Neural progenitor cell (in vitro differentiated cells): ENCODE measurements around the gene PGAP6. TPM values are rescaled to one million over a fixed set of nuclear protein-coding genes. Genes with fewer than 3 reads are reported as not detected.
"Not testable (repeated sequence)": the region's sequence is repeated elsewhere in the genome, so short reads cannot be mapped to it uniquely, and the experiment has no call there.

Source experiments
- DNase-seq: peaks from one replicate; pipeline ENCODE4 v3.0.0-alpha.2; 2016; ENCODE audit warnings: low spot score
- H2AFZ ChIP-seq: fragments of 200-600 bp; sonication (generic); replicated peaks from 2 replicates; pipeline ENCODE4 v1.6.1; 2016; ENCODE audit warnings: antibody characterized with exemption
- H3F3A ChIP-seq: fragments of 200-600 bp; sonication (generic); 2 replicates; pipeline ENCODE4 v1.6.1; 2016; ENCODE audit warnings: antibody characterized with exemption, low read depth
- H3K27ac ChIP-seq: fragments of 200-600 bp; sonication (generic); 2 replicates; pipeline ENCODE4 v1.5.1; 2016; ENCODE audit warnings: mild to moderate bottlenecking
- H3K27me3 ChIP-seq: fragments of 200-600 bp; sonication (generic); 2 replicates; pipeline ENCODE4 v1.6.1; 2016; ENCODE audit warnings: mild to moderate bottlenecking, moderate library complexity
- H3K36me3 ChIP-seq: fragments of 200-600 bp; sonication (generic); 2 replicates; pipeline ENCODE4 v1.5.1; 2016
- H3K4me1 ChIP-seq: fragments of 200-600 bp; sonication (generic); 2 replicates; pipeline ENCODE4 v1.6.1; 2016; ENCODE audit warnings: mixed run types
- H3K4me2 ChIP-seq: fragments of 200-600 bp; sonication (generic); 2 replicates; pipeline ENCODE4 v1.6.1; 2016
- H3K4me3 ChIP-seq: fragments of 200-600 bp; sonication (generic); 2 replicates; pipeline ENCODE4 v1.5.1; 2016
- H3K79me2 ChIP-seq: fragments of 200-600 bp; sonication (generic); 2 replicates; pipeline ENCODE4 v1.6.1; 2016; ENCODE audit warnings: low read depth
- H3K9ac ChIP-seq: fragments of 200-600 bp; sonication (generic); 2 replicates; pipeline ENCODE4 v1.6.1; 2016
- H3K9me3 ChIP-seq: fragments of 200-600 bp; sonication (generic); 2 replicates; pipeline ENCODE4 v1.5.1; 2016; ENCODE audit warnings: low read depth
- H4K20me1 ChIP-seq: fragments of 200-600 bp; sonication (generic); 2 replicates; pipeline ENCODE4 v1.6.1; 2016; ENCODE audit warnings: low read depth
- H3K27ac Mint-ChIP-seq: 3 replicates; pipeline ENCODE4 v1.8.0; 2021; ENCODE audit warnings: mixed read lengths
- H3K27me3 Mint-ChIP-seq: 2 replicates; pipeline ENCODE4 v1.8.0; 2022; ENCODE audit warnings: low read depth, mild to moderate bottlenecking, inconsistent platforms, moderate library complexity, mixed read lengths; ENCODE audit not compliant: insufficient read depth
- H3K36me3 Mint-ChIP-seq: 3 replicates; pipeline ENCODE4 v1.8.0; 2021; ENCODE audit warnings: mixed read lengths
- H3K4me1 Mint-ChIP-seq: 3 replicates; pipeline ENCODE4 v1.8.0; 2021; ENCODE audit warnings: mixed read lengths
- H3K4me3 Mint-ChIP-seq: 3 replicates; pipeline ENCODE4 v1.8.0; 2021; ENCODE audit warnings: mild to moderate bottlenecking, moderate library complexity, mixed read lengths
- H3K9me3 Mint-ChIP-seq: 3 replicates; pipeline ENCODE4 v1.8.0; 2020; ENCODE audit warnings: mixed read lengths
- EZH2 ChIP-seq: fragments of 200-600 bp; sonication (generic); IDR thresholded peaks from 2 replicates; pipeline ENCODE4 v1.6.1; 2017; ENCODE audit warnings: antibody characterized with exemption, mild to moderate bottlenecking, moderate library complexity
- EZH2phosphoT487 ChIP-seq: fragments of 200-600 bp; sonication (generic); IDR thresholded peaks from 2 replicates; pipeline ENCODE4 v1.6.1; 2017; ENCODE audit warnings: antibody characterized with exemption
- total RNA-seq: library from RNA; depleted of rRNA; stranded (reverse); fragments of >200 nt; gene quantifications from 2 replicates; pipeline ENCODE4 v1.2.3, GENCODE V29; 2015; ENCODE audit warnings: low replicate concordance
- TF ChIP-seq, protein P1 (sequence below): fragments of 200-600 bp; sonication (generic); IDR thresholded peaks from 2 replicates; pipeline ENCODE4 v1.5.1; 2017; ENCODE audit warnings: antibody characterized with exemption, mild to moderate bottlenecking

PGAP6 gene
- total RNA-seq, 1 donor from 2014 or later: 16.7 TPM

DNA sequence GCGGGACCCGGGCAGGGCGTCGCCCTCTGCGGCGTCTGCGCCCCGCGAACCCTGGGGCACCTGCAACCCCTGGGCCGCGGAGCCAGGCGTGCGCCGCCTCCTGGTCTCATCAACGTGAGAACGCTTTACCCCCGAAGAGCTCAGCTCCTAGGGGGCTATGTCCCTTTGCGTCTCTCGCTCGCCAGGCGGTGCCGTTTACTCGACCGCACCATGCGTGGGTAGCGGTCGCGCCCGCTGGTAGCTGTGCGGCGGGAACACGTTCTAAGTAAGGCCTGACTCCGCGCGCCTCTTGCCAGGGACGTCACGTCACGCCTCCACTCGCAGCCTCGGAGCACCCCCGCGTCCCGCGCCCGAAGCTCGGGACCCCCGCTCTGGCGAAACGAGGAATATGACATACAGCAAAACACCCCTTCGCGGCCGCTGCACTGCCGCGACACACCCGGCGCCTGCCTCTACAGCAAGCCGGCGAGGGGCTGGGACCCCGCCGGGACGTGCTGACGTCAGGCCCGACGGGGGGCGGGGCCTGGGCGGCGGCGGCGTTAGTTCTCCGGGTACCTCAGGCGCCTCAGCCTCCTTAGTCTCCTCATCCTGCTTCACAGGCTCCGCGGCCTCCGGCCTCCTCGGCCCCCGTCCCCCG, 43.4 kb upstream of the PGAP6 start, which contains the start of gene RAB11FIP3:
Gene RAB11FIP3, plus strand, starts transcription at position 568 of the 637 bp plus-strand sequence. CDS start 358 bp downstream, outside the sequence.
- Histone ChIP-seq H3K27me3 (peaks cover 39% of the 10 kb centered on the region), H3K79me2 (peaks cover 40% of the 10 kb centered on the region), H3K4me1 (peaks cover 17% of the 10 kb centered on the region), H2AFZ (peak within 1 kb of the TSS; percentile 91), H3K9me3 (no peaks in the 10 kb centered on the region), H3K36me3 (no peaks in the 10 kb centered on the region), H4K20me1 (peaks cover 41% of the 10 kb centered on the region), H3K4me2 (peak within 1 kb of the TSS; percentile 96), H3K9ac (peak within 1 kb of the TSS; percentile 55), H3K27ac (no peak within 1 kb of the TSS), H3K4me3 (peak within 1 kb of the TSS; percentile 99), H3F3A (no peaks in the 10 kb centered on the region)
- Mint-ChIP-seq H3K27ac (no peak within 1 kb of the TSS), H3K4me3 (peak within 1 kb of the TSS; percentile 95), H3K4me1 (peaks cover 36% of the 10 kb centered on the region), H3K36me3 (peaks cover 16% of the 10 kb centered on the region), H3K9me3 (peaks cover 3% of the 10 kb centered on the region), H3K27me3 (peaks cover 19% of the 10 kb centered on the region)
- DNase-seq: peak; percentile 91
- TF ChIP-seq, protein P1, sequence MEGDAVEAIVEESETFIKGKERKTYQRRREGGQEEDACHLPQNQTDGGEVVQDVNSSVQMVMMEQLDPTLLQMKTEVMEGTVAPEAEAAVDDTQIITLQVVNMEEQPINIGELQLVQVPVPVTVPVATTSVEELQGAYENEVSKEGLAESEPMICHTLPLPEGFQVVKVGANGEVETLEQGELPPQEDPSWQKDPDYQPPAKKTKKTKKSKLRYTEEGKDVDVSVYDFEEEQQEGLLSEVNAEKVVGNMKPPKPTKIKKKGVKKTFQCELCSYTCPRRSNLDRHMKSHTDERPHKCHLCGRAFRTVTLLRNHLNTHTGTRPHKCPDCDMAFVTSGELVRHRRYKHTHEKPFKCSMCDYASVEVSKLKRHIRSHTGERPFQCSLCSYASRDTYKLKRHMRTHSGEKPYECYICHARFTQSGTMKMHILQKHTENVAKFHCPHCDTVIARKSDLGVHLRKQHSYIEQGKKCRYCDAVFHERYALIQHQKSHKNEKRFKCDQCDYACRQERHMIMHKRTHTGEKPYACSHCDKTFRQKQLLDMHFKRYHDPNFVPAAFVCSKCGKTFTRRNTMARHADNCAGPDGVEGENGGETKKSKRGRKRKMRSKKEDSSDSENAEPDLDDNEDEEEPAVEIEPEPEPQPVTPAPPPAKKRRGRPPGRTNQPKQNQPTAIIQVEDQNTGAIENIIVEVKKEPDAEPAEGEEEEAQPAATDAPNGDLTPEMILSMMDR: peak; percentile 45
- TF ChIP-seq EZH2phosphoT487 (peak; percentile 54), EZH2 (peak; percentile 52)

GRCh38 chr16:424623-425081, 42.9 kb upstream of the PGAP6 start:
- H3K9me3 ChIP-seq: no peaks in the 10 kb centered on the region
- Mint-ChIP-seq H3K9me3 (peaks cover 3% of the 10 kb centered on the region), H3K27me3 (peaks cover 19% of the 10 kb centered on the region), H3K36me3 (peaks cover 12% of the 10 kb centered on the region), H3K27ac (no peak overlapping the region), H3K4me3 (peak overlapping the region; percentile 81), H3K4me1 (peaks cover 32% of the 10 kb centered on the region)
- no peak overlapping the region for H3K9ac ChIP-seq
- no peak overlapping the region for H3K27ac ChIP-seq
- peak overlapping the region; percentile 99 for H3K4me3 ChIP-seq
- H3F3A ChIP-seq: no peaks in the 10 kb centered on the region
- TF ChIP-seq, protein P1: no peak
- TF ChIP-seq EZH2 (peak; percentile 74), EZH2phosphoT487 (peak; percentile 76)
- no peaks in the 10 kb centered on the region for H3K36me3 ChIP-seq
- peak overlapping the region; percentile 85 for H3K4me2 ChIP-seq
- H3K4me1 ChIP-seq: peaks cover 17% of the 10 kb centered on the region
- H3K27me3 ChIP-seq: peaks cover 39% of the 10 kb centered on the region
- H4K20me1 ChIP-seq: peaks cover 35% of the 10 kb centered on the region
- peak overlapping the region; percentile 91 for H2AFZ ChIP-seq
- DNase-seq: no peak
- peaks cover 35% of the 10 kb centered on the region for H3K79me2 ChIP-seq

GRCh38 chr16:424033-424622, 42.4 kb upstream of the PGAP6 start:
- TF ChIP-seq EZH2phosphoT487: no peak
- TF ChIP-seq EZH2: no peak
- Mint-ChIP-seq H3K4me1 (peaks cover 32% of the 10 kb centered on the region), H3K4me3 (peak overlapping the region; percentile 81), H3K9me3 (peaks cover 3% of the 10 kb centered on the region), H3K36me3 (peaks cover 12% of the 10 kb centered on the region), H3K27me3 (peaks cover 22% of the 10 kb centered on the region), H3K27ac (no peak overlapping the region)
- peak; percentile 12 for DNase-seq
- H3K27ac ChIP-seq: no peak overlapping the region
- no peak overlapping the region for H2AFZ ChIP-seq
- no peaks in the 10 kb centered on the region for H3K9me3 ChIP-seq
- H4K20me1 ChIP-seq: peaks cover 30% of the 10 kb centered on the region
- peaks cover 17% of the 10 kb centered on the region for H3K4me1 ChIP-seq
- H3K9ac ChIP-seq: no peak overlapping the region
- no peaks in the 10 kb centered on the region for H3F3A ChIP-seq
- H3K36me3 ChIP-seq: no peaks in the 10 kb centered on the region
- peak overlapping the region; percentile 85 for H3K4me2 ChIP-seq
- H3K79me2 ChIP-seq: peaks cover 30% of the 10 kb centered on the region
- H3K4me3 ChIP-seq: peak overlapping the region; percentile 99
- H3K27me3 ChIP-seq: peaks cover 39% of the 10 kb centered on the region

GRCh38 chr16:422179-422578, 40.4 kb upstream of the PGAP6 start:
- H4K20me1 ChIP-seq: peaks cover 10% of the 10 kb centered on the region
- not testable (repeated sequence) for H3K27ac ChIP-seq, H3K4me2 ChIP-seq, H3K36me3 ChIP-seq, H3K4me3 Mint-ChIP-seq, H3K4me1 ChIP-seq, H3K9me3 ChIP-seq, H3F3A ChIP-seq, H3K36me3 Mint-ChIP-seq, H3K4me3 ChIP-seq, H3K9ac ChIP-seq, DNase-seq, H3K9me3 Mint-ChIP-seq, H2AFZ ChIP-seq, H3K27ac Mint-ChIP-seq
- Mint-ChIP-seq H3K27me3 (peaks cover 22% of the 10 kb centered on the region), H3K4me1 (peaks cover 14% of the 10 kb centered on the region)
- H3K27me3 ChIP-seq: peaks cover 39% of the 10 kb centered on the region
- peaks cover 10% of the 10 kb centered on the region for H3K79me2 ChIP-seq

DNA sequence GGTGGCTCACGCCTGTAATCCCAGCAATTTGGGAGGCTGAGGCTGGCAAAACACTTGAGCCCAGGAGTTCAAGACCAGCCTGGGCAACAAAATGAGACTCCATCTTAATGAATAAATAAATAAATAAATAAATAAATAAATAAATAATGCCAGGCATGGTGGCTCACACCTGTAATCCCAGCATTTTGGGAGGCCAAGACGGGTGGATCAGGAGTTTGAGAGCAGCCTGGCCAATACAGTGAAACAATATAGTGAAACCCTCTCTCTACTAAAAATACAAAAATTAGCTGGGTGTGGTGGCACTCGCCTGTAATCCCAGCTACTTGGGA, 33.4 kb upstream of the PGAP6 start:
- H3K9me3 Mint-ChIP-seq, H3K27me3 Mint-ChIP-seq, DNase-seq: not testable (repeated sequence)

More for the DNA sequence above, 33.4 kb upstream of the PGAP6 start:
- H3K27me3 ChIP-seq, H3F3A ChIP-seq, H3K4me2 ChIP-seq, H3K79me2 ChIP-seq, H3K9me3 ChIP-seq, H2AFZ ChIP-seq, H3K4me3 ChIP-seq, H3K4me3 Mint-ChIP-seq, H3K36me3 ChIP-seq, H3K27ac ChIP-seq, H4K20me1 ChIP-seq, H3K27ac Mint-ChIP-seq, H3K9ac ChIP-seq, H3K36me3 Mint-ChIP-seq, H3K4me1 Mint-ChIP-seq, H3K4me1 ChIP-seq: not testable (repeated sequence)
